Cardiac muscle cell (in vitro differentiated cells and primary cell): ENCODE measurements around the gene FAM89B. TPM values are rescaled to one million over a fixed set of nuclear protein-coding genes. Genes with fewer than 3 reads are reported as not detected.

Experiments used
- DNase-seq, 2 donors: peaks; one replicate each; pipeline versions ENCODE4 v3.0.0 to v3.0.0-alpha.2; 2010 to 2017; ENCODE audit warnings: low read depth in 1 of 2, low spot score in 1 of 2
- H3K27ac ChIP-seq: fragments of 200-600 bp; sonication (generic); 2 replicates; pipeline ENCODE4 v1.5.1; 2016
- H3K27me3 ChIP-seq: fragments of 200-600 bp; sonication (generic); 2 replicates; pipeline ENCODE4 v1.6.0; 2016; ENCODE audit warnings: control low read depth
- H3K36me3 ChIP-seq: fragments of 200-600 bp; sonication (generic); 2 replicates; pipeline ENCODE4 v1.5.1; 2016; ENCODE audit warnings: control low read depth
- H3K4me1 ChIP-seq: fragments of 200-600 bp; sonication (generic); 2 replicates; pipeline ENCODE4 v1.8.1; 2017; ENCODE audit warnings: low read depth, mild to moderate bottlenecking, mixed run types
- H3K4me3 ChIP-seq: fragments of 200-600 bp; sonication (generic); 2 replicates; pipeline ENCODE4 v1.5.1; 2016; ENCODE audit warnings: mild to moderate bottlenecking
- H3K9me3 ChIP-seq: fragments of 200-600 bp; sonication (generic); 2 replicates; pipeline ENCODE4 v1.5.1; 2017; ENCODE audit warnings: low read depth, mild to moderate bottlenecking, control low read depth
- polyA plus RNA-seq: library from polyadenylated mRNA; unstranded; fragments of >200 nt; fragmentation: Nextera tagmentation; extraction: Ambion mirVana; gene quantifications from 2 replicates; pipeline ENCODE4 v1.2.1, GENCODE V29; 2016
- total RNA-seq: library from RNA; depleted of rRNA; stranded (reverse); fragments of >200 nt; gene quantifications from 2 replicates; pipeline ENCODE4 v1.2.3, GENCODE V29; 2016
- TF ChIP-seq, protein P1 (sequence below): IDR thresholded peaks from 2 replicates; pipeline ENCODE4 v1.5.1; 2012; ENCODE audit warnings: low read depth, mild to moderate bottlenecking, low read length

The FAM89B gene
- total and polyA plus RNA-seq, 2 experiments from 2014 or later = 42.9 to 132 TPM

DNA sequence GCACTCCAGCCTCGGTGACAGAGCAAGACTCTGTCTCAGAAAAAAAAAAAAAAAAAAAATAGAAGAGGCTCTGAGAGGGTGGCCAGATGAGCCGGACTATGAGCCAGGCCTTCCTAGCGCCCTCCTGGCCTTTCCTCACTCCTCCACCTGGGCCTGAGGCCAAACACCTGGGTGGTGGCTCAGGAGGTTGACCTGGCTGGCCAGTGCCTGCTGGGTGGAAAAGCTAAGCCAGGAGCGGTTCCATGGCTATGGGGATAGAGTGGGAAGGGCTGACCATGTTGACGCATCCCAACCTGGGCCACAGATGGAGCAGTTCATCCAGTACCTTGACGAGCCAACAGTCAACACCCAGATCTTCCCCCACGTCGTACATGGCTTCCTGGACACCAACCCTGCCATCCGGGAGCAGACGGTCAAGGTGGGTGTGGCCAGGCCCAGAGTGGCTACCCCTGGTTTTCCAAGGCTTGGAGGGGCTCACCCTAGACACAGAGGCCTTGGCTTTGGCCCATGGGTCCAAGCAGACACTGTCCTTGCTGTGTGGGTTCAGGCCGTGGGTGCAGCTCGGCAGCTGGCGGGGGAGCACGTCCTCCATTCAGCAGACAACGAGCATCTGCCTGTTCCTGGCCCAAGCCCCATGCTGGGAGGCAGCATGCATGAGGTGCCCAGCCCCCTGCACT is 39.8 kb upstream of the FAM89B start:
- no peaks in the 10 kb centered on the region for H3K27me3 ChIP-seq
- H3K4me3 ChIP-seq = no peak overlapping the region
- no peak for DNase-seq

DNA sequence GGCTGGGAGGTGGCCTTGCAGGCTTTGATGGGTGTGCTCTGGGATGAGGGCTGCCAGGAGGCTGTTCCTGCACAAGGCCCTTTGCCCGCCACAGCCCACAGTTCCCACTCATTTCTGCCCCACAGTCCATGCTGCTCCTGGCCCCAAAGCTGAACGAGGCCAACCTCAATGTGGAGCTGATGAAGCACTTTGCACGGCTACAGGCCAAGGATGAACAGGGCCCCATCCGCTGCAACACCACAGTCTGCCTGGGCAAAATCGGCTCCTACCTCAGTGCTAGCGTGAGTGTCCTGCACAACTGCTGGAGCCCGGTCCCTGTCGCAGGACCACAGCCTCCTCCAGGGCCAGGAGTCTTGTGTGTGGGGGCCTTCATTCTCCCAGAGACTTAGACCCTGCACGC is 37.2 kb upstream of the FAM89B start:
- Histone ChIP-seq H3K4me3 (no peak overlapping the region), H3K27ac (no peak overlapping the region), H3K9me3 (no peaks in the 10 kb centered on the region), H3K36me3 (peaks cover 30% of the 10 kb centered on the region), H3K4me1 (no peaks in the 10 kb centered on the region), H3K27me3 (peaks cover 22% of the 10 kb centered on the region)
- no peak for DNase-seq
- TF ChIP-seq, protein P1, sequence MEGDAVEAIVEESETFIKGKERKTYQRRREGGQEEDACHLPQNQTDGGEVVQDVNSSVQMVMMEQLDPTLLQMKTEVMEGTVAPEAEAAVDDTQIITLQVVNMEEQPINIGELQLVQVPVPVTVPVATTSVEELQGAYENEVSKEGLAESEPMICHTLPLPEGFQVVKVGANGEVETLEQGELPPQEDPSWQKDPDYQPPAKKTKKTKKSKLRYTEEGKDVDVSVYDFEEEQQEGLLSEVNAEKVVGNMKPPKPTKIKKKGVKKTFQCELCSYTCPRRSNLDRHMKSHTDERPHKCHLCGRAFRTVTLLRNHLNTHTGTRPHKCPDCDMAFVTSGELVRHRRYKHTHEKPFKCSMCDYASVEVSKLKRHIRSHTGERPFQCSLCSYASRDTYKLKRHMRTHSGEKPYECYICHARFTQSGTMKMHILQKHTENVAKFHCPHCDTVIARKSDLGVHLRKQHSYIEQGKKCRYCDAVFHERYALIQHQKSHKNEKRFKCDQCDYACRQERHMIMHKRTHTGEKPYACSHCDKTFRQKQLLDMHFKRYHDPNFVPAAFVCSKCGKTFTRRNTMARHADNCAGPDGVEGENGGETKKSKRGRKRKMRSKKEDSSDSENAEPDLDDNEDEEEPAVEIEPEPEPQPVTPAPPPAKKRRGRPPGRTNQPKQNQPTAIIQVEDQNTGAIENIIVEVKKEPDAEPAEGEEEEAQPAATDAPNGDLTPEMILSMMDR = no peak

More for the DNA sequence above, 39.8 kb upstream of the FAM89B start:
- no peaks in the 10 kb centered on the region for H3K4me1 ChIP-seq
- H3K36me3 ChIP-seq = peaks cover 34% of the 10 kb centered on the region
- no peak overlapping the region for H3K27ac ChIP-seq
- no peaks in the 10 kb centered on the region for H3K9me3 ChIP-seq
- TF ChIP-seq, protein P1 = no peak

DNA sequence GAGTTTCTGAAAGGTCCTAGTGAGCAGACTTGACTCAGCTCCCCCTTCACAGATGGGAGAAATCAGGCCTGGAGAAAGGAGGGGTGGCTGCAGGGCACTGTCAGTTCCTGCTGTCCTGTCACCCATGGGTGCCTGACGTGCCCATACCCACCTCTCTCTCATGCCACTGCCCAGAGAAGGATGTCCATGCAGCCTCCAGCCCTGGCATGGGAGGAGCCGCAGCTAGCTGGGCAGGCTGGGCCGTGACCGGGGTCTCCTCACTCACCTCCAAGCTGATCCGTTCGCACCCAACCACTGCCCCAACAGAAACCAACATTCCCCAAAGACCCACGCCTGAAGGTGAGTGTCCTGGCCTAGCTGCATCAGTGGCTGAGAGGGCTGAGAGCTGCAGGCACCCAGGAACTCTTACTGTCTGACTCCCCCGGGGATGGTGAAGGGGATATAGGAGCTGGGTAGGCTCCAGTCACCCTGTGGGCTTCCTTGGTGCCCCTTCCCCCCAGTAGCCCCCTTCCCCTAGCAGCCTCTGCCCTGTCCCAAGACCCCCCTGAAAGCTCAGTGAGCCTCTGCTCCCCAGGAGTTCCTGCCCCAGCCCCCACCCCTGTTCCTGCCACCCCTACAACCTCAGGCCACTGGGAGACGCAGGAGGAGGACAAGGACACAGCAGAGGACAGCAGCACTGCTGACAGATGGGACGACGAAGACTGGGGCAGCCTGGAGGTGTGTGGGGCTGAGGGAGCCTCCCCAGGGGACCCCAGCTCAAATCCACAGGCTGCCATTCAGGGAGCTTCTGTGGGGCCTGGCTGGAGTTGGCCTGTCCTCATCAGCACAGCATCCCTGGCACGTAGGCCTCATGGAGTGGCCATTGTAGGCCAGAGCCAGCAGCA is 35.7 kb upstream of the FAM89B start:
- TF ChIP-seq, protein P1 = no peak
- no peak overlapping the region for H3K4me3 ChIP-seq
- no peaks in the 10 kb centered on the region for H3K9me3 ChIP-seq
- H3K27me3 ChIP-seq = peaks cover 24% of the 10 kb centered on the region
- DNase-seq = no peak
- H3K4me1 ChIP-seq = no peaks in the 10 kb centered on the region
- H3K27ac ChIP-seq = no peak overlapping the region
- H3K36me3 ChIP-seq = peaks cover 15% of the 10 kb centered on the region

DNA sequence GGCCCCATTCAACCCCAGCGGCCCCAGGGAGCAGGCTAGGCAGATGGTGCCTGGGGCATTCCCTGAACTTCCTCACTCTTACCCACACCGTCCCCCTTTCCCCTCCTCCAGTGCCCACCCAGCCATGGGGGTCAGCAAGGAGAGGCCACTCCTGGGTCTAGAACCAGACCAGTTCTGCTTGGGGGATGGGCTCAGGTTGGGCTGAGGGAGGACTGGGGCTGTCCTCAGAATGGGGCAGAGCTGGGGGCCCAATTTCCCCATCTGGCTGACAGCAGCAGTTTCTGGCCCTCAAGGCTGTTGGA is 35.1 kb upstream of the FAM89B start:
- no peak for DNase-seq
- Histone ChIP-seq H3K4me3 (no peak overlapping the region), H3K27ac (no peak overlapping the region), H3K9me3 (no peaks in the 10 kb centered on the region), H3K36me3 (peaks cover 12% of the 10 kb centered on the region), H3K4me1 (no peaks in the 10 kb centered on the region), H3K27me3 (peaks cover 24% of the 10 kb centered on the region)
- TF ChIP-seq, protein P1 = no peak

DNA sequence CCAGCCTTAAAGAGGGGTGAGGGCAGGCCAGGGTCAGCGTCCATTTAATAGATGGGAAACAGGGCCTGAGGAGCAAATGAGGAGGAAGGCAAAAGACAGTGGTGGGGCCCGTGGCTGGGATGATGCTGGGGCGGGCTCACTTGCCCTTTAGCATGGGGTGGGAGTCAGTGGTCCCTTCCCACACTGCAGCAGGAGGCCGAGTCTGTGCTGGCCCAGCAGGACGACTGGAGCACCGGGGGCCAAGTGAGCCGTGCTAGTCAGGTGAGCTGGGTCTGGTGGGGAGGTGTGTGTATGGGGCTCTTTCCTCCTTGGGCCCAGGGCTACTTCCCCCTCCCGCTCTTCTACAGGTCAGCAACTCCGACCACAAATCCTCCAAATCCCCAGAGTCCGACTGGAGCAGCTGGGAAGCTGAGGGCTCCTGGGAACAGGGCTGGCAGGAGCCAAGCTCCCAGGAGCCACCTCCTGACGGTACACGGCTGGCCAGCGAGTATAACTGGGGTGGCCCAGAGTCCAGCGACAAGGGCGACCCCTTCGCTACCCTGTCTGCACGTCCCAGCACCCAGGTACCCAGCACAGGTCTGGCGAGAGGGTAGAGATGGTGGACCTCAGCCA is 34.6 kb upstream of the FAM89B start:
- peaks cover 9% of the 10 kb centered on the region for H3K36me3 ChIP-seq

More for the DNA sequence above, 34.6 kb upstream of the FAM89B start:
- DNase-seq = no peak
- H3K9me3 ChIP-seq = no peaks in the 10 kb centered on the region
- TF ChIP-seq, protein P1 = no peak
- no peak overlapping the region for H3K27ac ChIP-seq
- no peak overlapping the region for H3K4me3 ChIP-seq
- no peaks in the 10 kb centered on the region for H3K4me1 ChIP-seq
- H3K27me3 ChIP-seq = peaks cover 24% of the 10 kb centered on the region
